Heart right ventricle (tissue), 16 donors: Measurements from ENCODE around the gene GPANK1. TPM values are rescaled to one million over a fixed set of nuclear protein-coding genes. Genes with fewer than 3 reads are reported as not detected.

Experiments used
- ATAC-seq, 8 donors: fragments of 200-7000 bp; cut with Tn5 transposase; one replicate each; pipeline ENCODE4 v1.9.1; 2020; ENCODE audit warnings: mild to moderate bottlenecking in 8 of 8, moderate library complexity in 8 of 8, moderate number of reproducible peaks in 1 of 8
- DNase-seq, 2 donors: peaks; one replicate each; pipeline ENCODE4 v3.0.0-alpha.2; 2020
- H3K27ac ChIP-seq, 10 donors: fragments of 200-600 bp; sonication (generic) in 2 of 10; one replicate each; pipeline versions ENCODE4 v1.5.0 to v1.8.0; 2020 to 2022; ENCODE audit warnings: mild to moderate bottlenecking in 3 of 10
- H3K27me3 ChIP-seq, 7 donors: fragments of 200-600 bp; one replicate each; pipeline ENCODE4 v1.8.0; 2021 to 2022; ENCODE audit warnings: mild to moderate bottlenecking in 2 of 7
- H3K36me3 ChIP-seq, 9 donors: fragments of 200-600 bp; sonication (generic) in 1 of 9; one replicate each; pipeline versions ENCODE4 v1.5.0 to v1.8.0; 2020 to 2022; ENCODE audit warnings: mild to moderate bottlenecking in 2 of 9
- H3K4me1 ChIP-seq, 9 donors: fragments of 200-600 bp; sonication (generic) in 1 of 9; one replicate each; pipeline versions ENCODE4 v1.5.0 to v1.8.0; 2020 to 2022; ENCODE audit warnings: mild to moderate bottlenecking in 4 of 9
- H3K4me3 ChIP-seq, 10 donors: fragments of 200-600 bp; sonication (generic) in 2 of 10; one replicate each; pipeline versions ENCODE4 v1.5.0 to v1.8.0; 2020 to 2022; ENCODE audit warnings: mild to moderate bottlenecking in 7 of 10, moderate library complexity in 2 of 10
- H3K9me3 ChIP-seq, 11 donors: fragments of 200-600 bp in 10 of 11; sonication (generic) in 2 of 11; one replicate each; pipeline versions ENCODE4 v1.5.0 to v1.8.0; 2013 to 2022; ENCODE audit warnings: mild to moderate bottlenecking in 2 of 11, control low read depth in 1 of 11, moderate library complexity in 1 of 11
- WGBS, 2 donors: extraction: QIAGEN DNeasy Blood & Tissue Kit; methylation state at CpG; one replicate each; pipeline ENCODE4 v1.1.7; 2013; ENCODE audit warnings: inconsistent platforms in 1 of 2; 5-methylcytosine and 5-hydroxymethylcytosine counted together
- intact Hi-C, 10 donors: fragments of 100-400 bp; cut with DNase I; formaldehyde crosslinking; loops; one replicate each; pipeline versions ENCODE4 v1.11.1 to v1.14.2; 2022
- polyA plus RNA-seq, 2 donors: library from polyadenylated mRNA; stranded (reverse); fragments of 200-250 nt; gene quantifications; one replicate each; pipeline ENCODE4 v1.2.3, GENCODE V29; 2013
- total RNA-seq, 10 donors: library from RNA; stranded (reverse); fragmentation: NEBNext Ultra II Directional in 3 of 10; extraction: Animal tissue kit (Norgen Biotek cat#: 25700) in 3 of 10; gene quantifications; one replicate each; pipeline versions ENCODE4 v1.2.1 to v1.2.4, GENCODE V29; 2021 to 2023
- TF ChIP-seq, protein P1 (sequence below), 9 donors: fragments of 200-600 bp; sonication (generic) in 2 of 9; IDR thresholded peaks; one replicate each; pipeline versions ENCODE4 v1.5.0 to v1.8.0; 2021 to 2022; ENCODE audit warnings: antibody characterized with exemption in 9 of 9, mild to moderate bottlenecking in 5 of 9, moderate library complexity in 1 of 9
- donor health status: Arrhythmogenic right ventricular cardiomyopathy.
- donor health status: ischemic (EF 13 %, LVEDD 7.1; RV severe dilation, severe dysfunction).
- donor health status: healthy with polysubstance abuse.
- donor health status: DM: no; HTN: yes; CAD: no.
- donor health status: DM: no; HTN: no; CAD: no.
- donor health status: ischemic (EF 25% LVEDD 6.9; RV normal size, moderate dysfunction).
- donor health status: ischemic (EF 25% LVEDD 5.7; RV mildly dilated, moderate dysfunction).
- donor health status: healthy.
- donor health status: DM: yes; HTN: yes; CAD: no.
- donor health status: Ischemic cardiomyopathy.
- donor health status: ischemic (EF 35%, LVEDD 5.7; RV mildly dilated, moderate dysfunction).
- donor health status: nonischemic (EF 11% LVEDD 7.7; RV severe dilation, severe dysfunction).
- donor health status: DM: yes; HTN: yes; CAD: no.
- donor health status: PGD.
- donor health status: ischemic (EF 29% LVEDD 5.4; RV normal size, mild dysfunction).
- donor health status: nonischemic (EF 23%, LVEDD 6.1; RV moderate dilation, normal function).

GPANK1 gene
- total and polyA plus RNA-seq, 12 donors, result 14.5 to 23.8 (median 18.2) TPM

DNA sequence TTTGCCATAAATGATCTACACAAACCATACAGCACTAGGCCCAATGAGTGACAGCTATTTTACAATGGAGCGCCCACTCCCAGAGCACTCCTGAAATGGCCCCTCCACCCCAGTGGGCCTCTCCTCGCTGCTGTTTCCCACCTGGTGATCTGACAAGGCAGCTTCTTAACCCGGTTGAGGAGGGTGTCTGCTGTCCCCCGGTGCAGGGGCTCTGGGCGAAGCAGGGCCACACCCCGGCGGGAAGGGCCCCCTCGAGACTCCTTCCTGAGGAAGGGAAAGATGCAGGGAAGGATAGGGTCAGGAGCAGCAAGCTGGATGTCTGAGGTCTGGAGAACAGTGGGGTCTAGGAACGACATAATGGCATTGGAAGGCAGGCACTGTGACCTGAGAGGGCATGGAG, 28.1 kb upstream of the GPANK1 start:
- H3K4me1 ChIP-seq, result peaks cover 0 to 10% (median 0%) of the 10 kb centered on the region in 9 donors
- intact Hi-C loops, result no loop called here
- TF ChIP-seq, protein P1, sequence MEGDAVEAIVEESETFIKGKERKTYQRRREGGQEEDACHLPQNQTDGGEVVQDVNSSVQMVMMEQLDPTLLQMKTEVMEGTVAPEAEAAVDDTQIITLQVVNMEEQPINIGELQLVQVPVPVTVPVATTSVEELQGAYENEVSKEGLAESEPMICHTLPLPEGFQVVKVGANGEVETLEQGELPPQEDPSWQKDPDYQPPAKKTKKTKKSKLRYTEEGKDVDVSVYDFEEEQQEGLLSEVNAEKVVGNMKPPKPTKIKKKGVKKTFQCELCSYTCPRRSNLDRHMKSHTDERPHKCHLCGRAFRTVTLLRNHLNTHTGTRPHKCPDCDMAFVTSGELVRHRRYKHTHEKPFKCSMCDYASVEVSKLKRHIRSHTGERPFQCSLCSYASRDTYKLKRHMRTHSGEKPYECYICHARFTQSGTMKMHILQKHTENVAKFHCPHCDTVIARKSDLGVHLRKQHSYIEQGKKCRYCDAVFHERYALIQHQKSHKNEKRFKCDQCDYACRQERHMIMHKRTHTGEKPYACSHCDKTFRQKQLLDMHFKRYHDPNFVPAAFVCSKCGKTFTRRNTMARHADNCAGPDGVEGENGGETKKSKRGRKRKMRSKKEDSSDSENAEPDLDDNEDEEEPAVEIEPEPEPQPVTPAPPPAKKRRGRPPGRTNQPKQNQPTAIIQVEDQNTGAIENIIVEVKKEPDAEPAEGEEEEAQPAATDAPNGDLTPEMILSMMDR (IDR thresholded peaks at IDR 0.05), result no peak
- H3K27ac ChIP-seq, result no peak overlapping the region
- H3K4me3 ChIP-seq, result no peak overlapping the region
- no peaks in the 10 kb centered on the region for H3K27me3 ChIP-seq
- 83 to 86% methylated on average over 9 of the region's 9 CpGs for WGBS, 2 donors
- H3K36me3 ChIP-seq, result peaks cover 0 to 100% (median 74%) of the 10 kb centered on the region in 9 donors
- H3K9me3 ChIP-seq, result no peaks in the 10 kb centered on the region
- DNase-seq (no peak), ATAC-seq (no peak)

GRCh38 chr6:31692353-31692752, 27.6 kb upstream of the GPANK1 start:
- DNase-seq (no peak), ATAC-seq (no peak)
- intact Hi-C loops, result no loop called here
- peaks cover 0 to 4% (median 0%) of the 10 kb centered on the region in 9 donors for H3K4me1 ChIP-seq
- H3K27me3 ChIP-seq, result no peaks in the 10 kb centered on the region
- peaks cover 1 to 100% (median 75%) of the 10 kb centered on the region in 9 donors for H3K36me3 ChIP-seq
- TF ChIP-seq, protein P1 (IDR thresholded peaks at IDR 0.05), result no peak
- 79 to 89% methylated on average over 4 of the region's 4 CpGs for WGBS, 2 donors
- H3K27ac ChIP-seq, result no peak overlapping the region
- no peak overlapping the region for H3K4me3 ChIP-seq
- H3K9me3 ChIP-seq, result no peaks in the 10 kb centered on the region

GRCh38 chr6:31691564-31692108, 26.8 kb upstream of the GPANK1 start:
- Histone ChIP-seq H3K36me3 (peaks cover 5 to 100% (median 79%) of the 10 kb centered on the region in 9 donors), H3K9me3 (no peaks in the 10 kb centered on the region), H3K27me3 (no peaks in the 10 kb centered on the region), H3K4me1 (peaks cover 0 to 4% (median 0%) of the 10 kb centered on the region in 9 donors), H3K4me3 (no peak overlapping the region), H3K27ac (no peak overlapping the region)
- intact Hi-C loops, result no loop called here
- DNase-seq (no peak), ATAC-seq (no peak)
- 94 to 95% methylated on average over 12 of the region's 12 CpGs for WGBS, 2 donors
- TF ChIP-seq, protein P1 (IDR thresholded peaks at IDR 0.05), result no peak

DNA sequence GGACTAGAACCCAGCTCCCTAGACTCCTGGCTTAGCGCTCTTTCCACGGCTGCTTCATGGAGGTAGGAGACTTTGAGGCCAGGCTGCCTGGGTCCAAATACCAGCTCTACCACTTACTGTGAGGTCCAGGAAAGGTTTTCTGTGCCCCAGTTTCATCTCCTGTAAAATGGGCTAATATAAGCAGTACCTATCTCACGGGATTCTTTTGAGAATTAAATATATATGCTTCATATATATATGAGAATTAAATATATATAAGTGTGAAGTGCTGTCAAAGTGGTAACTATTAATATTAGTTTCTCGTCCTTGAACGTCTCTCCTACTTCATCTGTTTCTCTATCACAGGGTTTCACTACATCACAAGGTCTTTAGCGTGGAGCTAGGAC, 26.3 kb upstream of the GPANK1 start:
- no peaks in the 10 kb centered on the region for H3K9me3 ChIP-seq
- DNase-seq (no peak), ATAC-seq (no peak)
- H3K4me3 ChIP-seq, result no peak overlapping the region
- H3K4me1 ChIP-seq, result peaks cover 0 to 4% (median 0%) of the 10 kb centered on the region in 9 donors
- H3K27me3 ChIP-seq, result no peaks in the 10 kb centered on the region
- TF ChIP-seq, protein P1 (IDR thresholded peaks at IDR 0.05), result no peak
- no peak overlapping the region for H3K27ac ChIP-seq
- WGBS, 2 donors, result 89 to 92% methylated on average over 6 of the region's 6 CpGs
- intact Hi-C loops, result no loop called here
- H3K36me3 ChIP-seq, result peaks cover 5 to 100% (median 77%) of the 10 kb centered on the region in 9 donors
